HEK293 (cell line): ENCODE data around the gene ASXL1.
A peak's percentile ranks its signal among the peaks of the same experiment; 100 is the strongest.

Source experiments
- CTCF ChIA-PET: fragments of 350-600 bp; formaldehyde crosslinking; extraction: SDS; loops from one replicate; lab custom pipeline; 2021; ENCODE audit warnings: antibody characterized with exemption; lab: Yijun Ruan, JAX
- POLR2A ChIA-PET: fragments of 300-600 bp; formaldehyde crosslinking; extraction: SDS; loops from one replicate; lab custom pipeline; 2020; ENCODE audit warnings: antibody characterized with exemption, inconsistent platforms; lab: Yijun Ruan, JAX
- H3K27ac ChIP-seq: fragments of 200-500 bp; sonication (Bioruptor generic); 2 replicates; pipeline ENCODE4 v1.5.1; 2014; ENCODE audit warnings: low read depth, low read length, control low read depth, inconsistent platforms; ENCODE audit errors: extremely low read depth
- H3K36me3 ChIP-seq, 2 experiments: fragments of 200-500 bp in 1 of 2; sonication (Bioruptor generic) in 1 of 2; 1 replicate in 1 of 2; 2 replicates in 1 of 2; pipeline ENCODE4 v1.5.1; 2014 to 2017; ENCODE audit warnings: inconsistent platforms in 2 of 2, low read length in 2 of 2; ENCODE audit not compliant: control insufficient read depth in 2 of 2, insufficient read depth in 1 of 2
- H3K4me1 ChIP-seq: fragments of 200-500 bp; sonication (Bioruptor generic); 2 replicates; pipeline ENCODE4 v1.5.1; 2014; ENCODE audit warnings: mild to moderate bottlenecking, low read length, inconsistent platforms; ENCODE audit not compliant: control insufficient read depth, insufficient read depth
- H3K4me3 ChIP-seq: 2 replicates; pipeline ENCODE4 v1.5.1; 2011; ENCODE audit warnings: low read depth, mild to moderate bottlenecking, control low read depth, low read length, moderate library complexity
- H3K9me3 ChIP-seq: fragments of 200-500 bp; sonication (Bioruptor generic); 2 replicates; pipeline ENCODE4 v1.5.1; 2014; ENCODE audit warnings: low read depth, low read length, inconsistent platforms; ENCODE audit not compliant: control insufficient read depth, insufficient read depth
- KLF1 ChIP-seq: fragments of 450-650 bp; formaldehyde crosslinking; IDR thresholded peaks from 2 replicates; pipeline ENCODE4 v1.5.1; 2016; ENCODE audit warnings: missing biosample characterization, missing genetic modification characterization
- KLF7 ChIP-seq: fragments of 450-650 bp; formaldehyde crosslinking; IDR thresholded peaks from 2 replicates; pipeline ENCODE4 v1.5.1; 2016; ENCODE audit warnings: missing biosample characterization, missing genetic modification characterization, borderline replicate concordance
- KLF8 ChIP-seq: fragments of 450-650 bp; formaldehyde crosslinking; IDR thresholded peaks from 2 replicates; pipeline ENCODE4 v1.5.1; 2016; ENCODE audit warnings: missing biosample characterization, missing genetic modification characterization
- REPIN1 ChIP-seq: fragments of 450-650 bp; formaldehyde crosslinking; IDR thresholded peaks from 2 replicates; pipeline ENCODE4 v1.5.1; 2017; ENCODE audit warnings: missing biosample characterization, missing genetic modification characterization, low read depth
- SCRT2 ChIP-seq: fragments of 450-650 bp; formaldehyde crosslinking; IDR thresholded peaks from 2 replicates; pipeline ENCODE4 v1.5.1; 2016; ENCODE audit warnings: missing biosample characterization, missing genetic modification characterization
- ZBTB17 ChIP-seq: fragments of 450-650 bp; formaldehyde crosslinking; IDR thresholded peaks from 2 replicates; pipeline ENCODE4 v1.5.1; 2016; ENCODE audit warnings: missing biosample characterization, missing genetic modification characterization
- ZNF114 ChIP-seq: fragments of 450-650 bp; formaldehyde crosslinking; IDR thresholded peaks from 2 replicates; pipeline ENCODE4 v1.5.0; 2017; ENCODE audit warnings: missing biosample characterization, missing genetic modification characterization
- ZNF132 ChIP-seq: fragments of 450-650 bp; formaldehyde crosslinking; IDR thresholded peaks from 2 replicates; pipeline ENCODE4 v1.5.1; 2017; ENCODE audit warnings: missing biosample characterization, missing genetic modification characterization, borderline replicate concordance
- ZNF16 ChIP-seq: fragments of 450-650 bp; formaldehyde crosslinking; IDR thresholded peaks from 2 replicates; pipeline ENCODE4 v1.5.1; 2016; ENCODE audit warnings: low read depth, missing biosample characterization, missing genetic modification characterization
- ZNF19 ChIP-seq: fragments of 450-650 bp; formaldehyde crosslinking; IDR thresholded peaks from 2 replicates; pipeline ENCODE4; 2016; ENCODE audit warnings: missing biosample characterization, missing genetic modification characterization, low read depth
- ZNF214 ChIP-seq: fragments of 450-650 bp; formaldehyde crosslinking; IDR thresholded peaks from 2 replicates; pipeline ENCODE4 v1.5.1; 2017; ENCODE audit warnings: missing biosample characterization, mild to moderate bottlenecking, missing genetic modification characterization, borderline replicate concordance
- ZNF274 ChIP-seq, 2 experiments: fragments of 200-500 bp in 1 of 2; fragments of 450-650 bp in 1 of 2; sonication (Bioruptor generic) in 1 of 2; formaldehyde crosslinking in 1 of 2; IDR thresholded peaks; 2 replicates each; pipeline versions ENCODE4 v1.5.1 to v1.6.1; 2014 to 2016; ENCODE audit warnings: borderline replicate concordance in 1 of 2, inconsistent platforms in 1 of 2, low read length in 1 of 2, missing biosample characterization in 1 of 2, missing genetic modification characterization in 1 of 2
- ZNF350 ChIP-seq: fragments of 450-650 bp; formaldehyde crosslinking; IDR thresholded peaks from 2 replicates; pipeline ENCODE4 v1.5.0; 2017; ENCODE audit warnings: missing biosample characterization, mild to moderate bottlenecking, missing genetic modification characterization
- ZNF514 ChIP-seq: fragments of 450-650 bp; formaldehyde crosslinking; IDR thresholded peaks from 2 replicates; pipeline ENCODE4 v1.5.1; 2016; ENCODE audit warnings: missing biosample characterization, missing genetic modification characterization
- ZNF530 ChIP-seq: fragments of 450-650 bp; formaldehyde crosslinking; IDR thresholded peaks from 2 replicates; pipeline ENCODE4 v1.5.1; 2016; ENCODE audit warnings: low read depth, missing biosample characterization, missing genetic modification characterization
- ZNF558 ChIP-seq: fragments of 450-650 bp; formaldehyde crosslinking; IDR thresholded peaks from 2 replicates; pipeline ENCODE4 v1.5.1; 2016; ENCODE audit warnings: missing biosample characterization, missing genetic modification characterization
- ZNF560 ChIP-seq: fragments of 450-650 bp; formaldehyde crosslinking; IDR thresholded peaks from 2 replicates; pipeline ENCODE4 v1.5.1; 2017; ENCODE audit warnings: missing biosample characterization, missing genetic modification characterization, borderline replicate concordance
- ZNF561 ChIP-seq: fragments of 450-650 bp; IDR thresholded peaks from 2 replicates; pipeline ENCODE4 v1.5.1; 2018; ENCODE audit warnings: missing biosample characterization, missing genetic modification characterization, borderline replicate concordance
- ZNF600 ChIP-seq: fragments of 450-650 bp; formaldehyde crosslinking; IDR thresholded peaks from 2 replicates; pipeline ENCODE4 v1.5.1; 2016; ENCODE audit warnings: missing biosample characterization, missing genetic modification characterization
- ZNF610 ChIP-seq: fragments of 450-650 bp; formaldehyde crosslinking; IDR thresholded peaks from 2 replicates; pipeline ENCODE4 v1.5.1; 2016; ENCODE audit warnings: missing biosample characterization, missing genetic modification characterization, borderline replicate concordance
- ZNF621 ChIP-seq: fragments of 450-650 bp; formaldehyde crosslinking; IDR thresholded peaks from 2 replicates; pipeline ENCODE4 v1.5.1; 2017; ENCODE audit warnings: missing biosample characterization, missing genetic modification characterization
- ZNF626 ChIP-seq: fragments of 450-650 bp; sonication (Bioruptor Pico); formaldehyde crosslinking; IDR thresholded peaks from 2 replicates; pipeline ENCODE4 v1.5.1; 2018; ENCODE audit warnings: missing biosample characterization, missing genetic modification characterization, inconsistent platforms
- ZNF670 ChIP-seq: fragments of 450-650 bp; formaldehyde crosslinking; IDR thresholded peaks from 2 replicates; pipeline ENCODE4 v1.5.1; 2016; ENCODE audit warnings: missing biosample characterization, missing genetic modification characterization, low read depth
- ZNF776 ChIP-seq: fragments of 450-650 bp; formaldehyde crosslinking; IDR thresholded peaks from 2 replicates; pipeline ENCODE4 v1.5.0; 2017; ENCODE audit warnings: missing biosample characterization, missing genetic modification characterization, borderline replicate concordance
- ZSCAN30 ChIP-seq: fragments of 450-650 bp; IDR thresholded peaks from 2 replicates; pipeline ENCODE4 v1.5.1; 2018; ENCODE audit warnings: missing biosample characterization, mild to moderate bottlenecking, missing genetic modification characterization, moderate library complexity
- TF ChIP-seq, protein P1 (sequence below): fragments of 450-650 bp; formaldehyde crosslinking; IDR thresholded peaks from 2 replicates; pipeline ENCODE4 v1.5.1; 2016; ENCODE audit warnings: missing biosample characterization, missing genetic modification characterization
- TF ChIP-seq, protein P2 (sequence below): fragments of 450-650 bp; formaldehyde crosslinking; IDR thresholded peaks from 2 replicates; pipeline ENCODE4 v1.5.1; 2016; ENCODE audit warnings: missing biosample characterization, missing genetic modification characterization

ASXL1 gene

DNA sequence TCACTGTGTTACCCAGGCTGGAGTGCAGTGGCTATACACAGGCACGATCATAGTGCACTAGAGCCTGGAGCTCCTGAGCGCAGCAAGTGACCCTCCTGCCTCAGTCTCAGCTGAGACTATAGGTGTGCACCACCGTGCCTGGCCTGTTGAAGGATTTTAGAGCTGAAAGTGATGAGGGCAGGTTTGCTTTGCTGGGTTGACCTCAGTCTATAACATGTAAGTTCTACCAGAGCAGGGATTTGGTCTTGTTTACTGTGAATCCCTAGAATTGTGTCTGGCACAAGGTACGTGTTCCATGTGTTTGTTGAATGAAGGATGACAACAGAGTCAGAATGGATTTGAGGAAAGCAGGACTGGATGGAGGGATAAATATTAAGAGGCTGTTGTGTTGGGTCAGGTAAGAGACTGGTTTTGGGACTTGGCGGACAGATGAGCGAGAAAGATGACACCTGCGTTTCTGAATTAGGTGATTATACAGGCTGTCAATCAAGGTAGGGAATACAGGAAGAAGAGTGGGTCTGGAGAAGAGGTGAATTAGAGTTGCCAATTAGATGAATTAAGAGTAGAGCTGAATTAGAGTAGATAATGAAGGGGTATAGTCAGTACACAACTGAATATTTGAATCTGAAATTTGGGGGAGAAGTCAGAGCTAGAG, 6.5 kb downstream of the ASXL1 start (continued):
- no peak for TF ChIP-seq KLF1 (tag by site-specific recombination)
- no peak for TF ChIP-seq ZSCAN30 (tag by site-specific recombination)
- TF ChIP-seq ZNF16 (tag by site-specific recombination): no peak
- peak; percentile 53; the same call in 1 of the 2 replicates for TF ChIP-seq ZBTB17 (tag by site-specific recombination)
- no peak for TF ChIP-seq KLF7 (tag by site-specific recombination)

DNA sequence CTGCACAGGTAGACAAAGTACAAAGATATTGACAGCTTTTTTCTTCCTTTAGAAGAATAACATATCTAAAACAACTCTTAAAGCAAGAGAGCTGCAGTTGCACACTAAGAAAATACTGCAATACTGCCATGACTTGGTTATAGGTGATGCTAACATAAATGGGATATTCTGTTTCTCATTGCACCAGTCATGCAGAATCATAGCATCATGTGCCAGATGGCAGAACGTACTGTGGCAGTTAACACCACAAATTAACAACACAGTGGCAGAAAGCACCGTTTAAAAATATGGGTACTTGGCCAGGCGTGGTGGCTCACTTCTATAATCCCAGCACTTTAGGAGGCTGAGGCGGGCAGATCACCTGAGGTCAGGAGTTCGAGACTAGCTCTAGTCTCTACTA, 7.4 kb downstream of the ASXL1 start:
- H3K4me3 ChIP-seq: no peak overlapping the region
- TF ChIP-seq ZNF16 (tag by site-specific recombination): no peak
- TF ChIP-seq ZNF600 (tag by site-specific recombination): peak; percentile 71; the same call in 1 of the 2 replicates
- TF ChIP-seq, all 188 proteins: peak for 1
- CTCF ChIA-PET: no interaction called here
- Histone ChIP-seq H3K4me1 (peaks cover 14% of the 10 kb centered on the region), H3K27ac (no peak overlapping the region), H3K36me3 (peaks cover 11 to 32% of the 10 kb centered on the region in 2 experiments; a peak in 2 of 3 replicates), H3K9me3 (no peaks in the 10 kb centered on the region)
- POLR2A ChIA-PET: no interaction called here

DNA sequence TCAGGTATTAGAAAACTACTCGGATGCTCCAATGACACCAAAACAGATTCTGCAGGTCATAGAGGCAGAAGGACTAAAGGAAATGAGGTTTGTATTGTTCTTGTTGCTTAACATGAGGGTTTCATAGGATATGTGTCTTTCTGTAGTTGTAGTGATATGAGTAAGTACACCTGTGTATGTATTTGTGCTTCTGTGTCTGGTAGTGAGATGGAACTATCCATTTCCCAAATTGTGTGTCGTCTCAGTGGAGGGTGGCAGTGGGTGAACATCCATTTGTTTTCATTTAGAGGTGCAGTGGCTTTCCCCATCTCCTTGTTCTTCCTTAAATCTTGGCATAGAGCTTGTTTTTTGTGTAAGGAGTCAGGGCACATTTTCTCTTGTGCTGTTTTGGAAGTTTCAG, 8.2 kb downstream of the ASXL1 start:
- peaks cover 14% of the 10 kb centered on the region for H3K4me1 ChIP-seq
- no peak overlapping the region for H3K4me3 ChIP-seq
- POLR2A ChIA-PET: no interaction called here
- CTCF ChIA-PET: no interaction called here
- no peak overlapping the region for H3K27ac ChIP-seq
- TF ChIP-seq ZNF610 (tag by site-specific recombination) (no peak), ZNF558 (no peak), ZNF114 (tag by site-specific recombination) (no peak), ZNF274 (IDR thresholded peaks at IDR 0.05; ENCODE audit: low read length) (no peak), ZNF274 (tag by site-specific recombination; IDR thresholded peaks at IDR 0.05; ENCODE audit: borderline replicate concordance) (no peak), ZNF670 (no peak), ZNF560 (tag by site-specific recombination) (no peak), ZNF600 (tag by site-specific recombination) (peak; percentile 79), KLF8 (tag by site-specific recombination) (no peak)
- TF ChIP-seq, protein P1, sequence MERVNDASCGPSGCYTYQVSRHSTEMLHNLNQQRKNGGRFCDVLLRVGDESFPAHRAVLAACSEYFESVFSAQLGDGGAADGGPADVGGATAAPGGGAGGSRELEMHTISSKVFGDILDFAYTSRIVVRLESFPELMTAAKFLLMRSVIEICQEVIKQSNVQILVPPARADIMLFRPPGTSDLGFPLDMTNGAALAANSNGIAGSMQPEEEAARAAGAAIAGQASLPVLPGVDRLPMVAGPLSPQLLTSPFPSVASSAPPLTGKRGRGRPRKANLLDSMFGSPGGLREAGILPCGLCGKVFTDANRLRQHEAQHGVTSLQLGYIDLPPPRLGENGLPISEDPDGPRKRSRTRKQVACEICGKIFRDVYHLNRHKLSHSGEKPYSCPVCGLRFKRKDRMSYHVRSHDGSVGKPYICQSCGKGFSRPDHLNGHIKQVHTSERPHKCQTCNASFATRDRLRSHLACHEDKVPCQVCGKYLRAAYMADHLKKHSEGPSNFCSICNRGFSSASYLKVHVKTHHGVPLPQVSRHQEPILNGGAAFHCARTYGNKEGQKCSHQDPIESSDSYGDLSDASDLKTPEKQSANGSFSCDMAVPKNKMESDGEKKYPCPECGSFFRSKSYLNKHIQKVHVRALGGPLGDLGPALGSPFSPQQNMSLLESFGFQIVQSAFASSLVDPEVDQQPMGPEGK: no peak
- H3K36me3 ChIP-seq: peaks cover 18 to 36% of the 10 kb centered on the region in 2 experiments; a peak in 2 of 3 replicates
- H3K9me3 ChIP-seq: no peaks in the 10 kb centered on the region

DNA sequence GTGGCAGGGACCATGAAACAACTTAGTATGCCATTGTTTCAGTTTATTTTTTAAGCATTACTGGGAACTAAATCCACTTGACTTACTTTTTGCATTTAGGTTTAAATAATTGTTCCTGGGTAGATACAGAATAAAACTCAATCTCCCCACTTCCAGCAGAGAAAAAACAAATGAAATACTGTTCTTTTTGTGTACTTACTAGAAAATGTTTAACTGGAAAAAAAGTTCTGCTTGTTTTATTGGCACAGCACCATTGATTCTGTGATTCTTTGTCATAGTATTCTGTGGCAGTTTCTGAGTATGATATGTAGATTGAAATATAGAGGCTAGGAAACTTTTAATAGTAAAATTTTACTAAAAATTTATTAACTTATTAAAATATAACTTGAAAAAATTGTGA, 10.2 kb downstream of the ASXL1 start:
- no peak overlapping the region for H3K4me3 ChIP-seq
- peaks cover 19 to 47% of the 10 kb centered on the region in 2 experiments; a peak in 2 of 3 replicates for H3K36me3 ChIP-seq
- CTCF ChIA-PET: interaction anchor here (0.7 kb wide), 1 partner anchor 24 kb away, joined by 3 read pairs; no protein-coding TSS in a partner anchor
- H3K9me3 ChIP-seq: no peaks in the 10 kb centered on the region
- POLR2A ChIA-PET: interaction anchor here (0.9 to 1.5 kb wide), 2 partner anchors 9 to 11 kb away, joined by 3 to 4 read pairs; no protein-coding TSS in a partner anchor
- H3K27ac ChIP-seq: no peak overlapping the region
- H3K4me1 ChIP-seq: peaks cover 8% of the 10 kb centered on the region
- TF ChIP-seq SCRT2: no peak
- no peak for TF ChIP-seq ZNF214
- TF ChIP-seq, protein P2, sequence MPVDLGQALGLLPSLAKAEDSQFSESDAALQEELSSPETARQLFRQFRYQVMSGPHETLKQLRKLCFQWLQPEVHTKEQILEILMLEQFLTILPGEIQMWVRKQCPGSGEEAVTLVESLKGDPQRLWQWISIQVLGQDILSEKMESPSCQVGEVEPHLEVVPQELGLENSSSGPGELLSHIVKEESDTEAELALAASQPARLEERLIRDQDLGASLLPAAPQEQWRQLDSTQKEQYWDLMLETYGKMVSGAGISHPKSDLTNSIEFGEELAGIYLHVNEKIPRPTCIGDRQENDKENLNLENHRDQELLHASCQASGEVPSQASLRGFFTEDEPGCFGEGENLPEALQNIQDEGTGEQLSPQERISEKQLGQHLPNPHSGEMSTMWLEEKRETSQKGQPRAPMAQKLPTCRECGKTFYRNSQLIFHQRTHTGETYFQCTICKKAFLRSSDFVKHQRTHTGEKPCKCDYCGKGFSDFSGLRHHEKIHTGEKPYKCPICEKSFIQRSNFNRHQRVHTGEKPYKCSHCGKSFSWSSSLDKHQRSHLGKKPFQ (tag by site-specific recombination): no peak
- no peak for TF ChIP-seq ZNF514
- no peak for TF ChIP-seq ZNF530 (tag by site-specific recombination)
- TF ChIP-seq ZNF561 (tag by site-specific recombination): no peak
- no peak for TF ChIP-seq ZNF132 (tag by site-specific recombination)
- no peak for TF ChIP-seq ZNF626
- no peak for TF ChIP-seq ZNF19 (tag by site-specific recombination)
- no peak for TF ChIP-seq REPIN1 (tag by site-specific recombination)
- no peak for TF ChIP-seq ZNF776 (tag by site-specific recombination)
- TF ChIP-seq ZNF621 (tag by site-specific recombination): no peak
- no peak for TF ChIP-seq ZNF350 (tag by site-specific recombination)
